SU-DHL-6 (cell line): ENCODE data around the gene ACER1.

Experiments used
- CTCF ChIP-seq: fragments of 200-600 bp; sonication (generic); IDR thresholded peaks from one replicate; pipeline ENCODE4 v1.5.1; 2017; ENCODE audit warnings: antibody characterized with exemption, mild to moderate bottlenecking, low read length, moderate library complexity; ENCODE audit not compliant: insufficient read depth, poor library complexity, severe bottlenecking
- EZH2phosphoT487 ChIP-seq: fragments of 200-600 bp; sonication (generic), shearing (Covaris generic); conservative IDR thresholded peaks from 2 replicates; pipeline ENCODE4 v1.6.1; 2018; ENCODE audit warnings: mild to moderate bottlenecking, antibody characterized with exemption, low read length, moderate library complexity, mixed read lengths

- no peak for TF ChIP-seq CTCF
- no peak for TF ChIP-seq EZH2phosphoT487
These were observed 55.4 kb downstream of the ACER1 start for GRCh38 chr19:6278051-6278450.
